IMR-90 (cell line): ENCODE results near the gene MEF2D. TPM values are rescaled to one million over a fixed set of nuclear protein-coding genes. Genes with fewer than 3 reads are reported as not detected.

Source experiments
- ATAC-seq: fragments of 200-7000 bp; cut with Tn5 transposase; 2 replicates; pipeline ENCODE4 v1.9.1; 2020; ENCODE audit warnings: low read depth, mild to moderate bottlenecking, moderate library complexity
- BruUV-seq: library from RNA; stranded (reverse); fragments of 400-500 nt; replicated peaks from 2 replicates; lab custom pipeline; 2021; lab: Mats Ljungman, UMichigan
- CTCF ChIA-PET: fragments of 300-600 bp; formaldehyde crosslinking; extraction: SDS; loops from one replicate; lab custom pipeline; 2021; ENCODE audit warnings: antibody characterized with exemption; lab: Yijun Ruan, JAX
- POLR2A ChIA-PET: fragments of 300-600 bp; sonication (Branson Sonifier 250); formaldehyde crosslinking; loops from one replicate; lab custom pipeline; 2022; ENCODE audit warnings: antibody characterized with exemption; ENCODE audit not compliant: unreplicated experiment; lab: Charles Lee
- DNase-seq: peaks from one replicate; pipeline ENCODE4 v3.0.0; 2013
- H2AFZ ChIP-seq: replicated peaks from 2 replicates; pipeline ENCODE3; 2013; ENCODE audit warnings: low read length, mild to moderate bottlenecking; ENCODE audit not compliant: poor library complexity
- H2AK5ac ChIP-seq: 2 replicates; pipeline ENCODE4 v1.6.1; 2013; ENCODE audit warnings: low read depth, low read length, inconsistent platforms
- H2AK9ac ChIP-seq: replicated peaks from 2 replicates; pipeline ENCODE3; 2013; ENCODE audit warnings: mild to moderate bottlenecking, low read depth, low read length, moderate library complexity; ENCODE audit not compliant: poor library complexity
- H2BK120ac ChIP-seq: 2 replicates; pipeline ENCODE4 v1.6.1; 2013; ENCODE audit warnings: low read depth, low read length, inconsistent platforms
- H2BK15ac ChIP-seq: 3 replicates; pipeline ENCODE4 v1.6.1; 2013; ENCODE audit warnings: low read depth, low read length, inconsistent platforms
- H2BK20ac ChIP-seq: 2 replicates; pipeline ENCODE4 v1.6.1; 2013; ENCODE audit warnings: low read depth, mild to moderate bottlenecking, inconsistent platforms, low read length, moderate library complexity
- H2BK5ac ChIP-seq: 2 replicates; pipeline ENCODE4 v1.6.1; 2013; ENCODE audit warnings: mild to moderate bottlenecking, low read depth, low read length, inconsistent platforms; ENCODE audit not compliant: poor library complexity, severe bottlenecking
- H3K14ac ChIP-seq: replicated peaks from 2 replicates; pipeline ENCODE4 v1.6.1; 2013; ENCODE audit warnings: low read depth, low read length, inconsistent platforms
- H3K18ac ChIP-seq: 2 replicates; pipeline ENCODE4 v1.6.1; 2013; ENCODE audit warnings: low read depth, low read length, control low read depth
- H3K23ac ChIP-seq: 2 replicates; pipeline ENCODE4 v1.6.1; 2013; ENCODE audit warnings: low read depth, low read length, inconsistent platforms
- H3K27ac ChIP-seq: 2 replicates; pipeline ENCODE4 v1.5.1; 2013; ENCODE audit warnings: mild to moderate bottlenecking, control low read depth, low read length; ENCODE audit not compliant: insufficient read depth
- H3K27me3 ChIP-seq: 2 replicates; pipeline ENCODE4 v1.6.1; 2013; ENCODE audit warnings: low read length; ENCODE audit not compliant: control insufficient read depth, insufficient read depth
- H3K36me3 ChIP-seq: 2 replicates; pipeline ENCODE4 v1.6.1; 2013; ENCODE audit warnings: low read length, mixed read lengths; ENCODE audit not compliant: control insufficient read depth, insufficient read depth
- H3K4ac ChIP-seq: 2 replicates; pipeline ENCODE4 v1.6.1; 2013; ENCODE audit warnings: low read depth, low read length, inconsistent platforms
- H3K4me1 ChIP-seq: 2 replicates; pipeline ENCODE4 v1.6.1; 2013; ENCODE audit warnings: low read length, mixed read lengths; ENCODE audit not compliant: control insufficient read depth, insufficient read depth
- H3K4me2 ChIP-seq: 2 replicates; pipeline ENCODE4 v1.6.1; 2013; ENCODE audit warnings: low read depth, mild to moderate bottlenecking, control low read depth, low read length, moderate library complexity
- H3K4me3 ChIP-seq: 2 replicates; pipeline ENCODE4 v1.5.1; 2013; ENCODE audit warnings: low read depth, mild to moderate bottlenecking, control low read depth, low read length, moderate library complexity; ENCODE audit not compliant: insufficient read depth
- H3K56ac ChIP-seq: 2 replicates; pipeline ENCODE4 v1.6.1; 2013; ENCODE audit warnings: low read length, inconsistent platforms; ENCODE audit not compliant: insufficient read depth; ENCODE audit errors: extremely low read depth
- H3K79me1 ChIP-seq, 2 experiments: 2 replicates each; pipeline ENCODE4 v1.6.1; 2013; ENCODE audit warnings: low read length in 2 of 2, inconsistent platforms in 1 of 2, low read depth in 1 of 2
- H3K9ac ChIP-seq: 2 replicates; pipeline ENCODE4 v1.6.1; 2013; ENCODE audit warnings: low read depth, low read length, control low read depth
- H3K9me1 ChIP-seq: 2 replicates; pipeline ENCODE4 v1.6.1; 2013; ENCODE audit warnings: low read length, inconsistent platforms; ENCODE audit not compliant: insufficient read depth
- H3K9me3 ChIP-seq: 2 replicates; pipeline ENCODE4 v1.6.1; 2013; ENCODE audit warnings: low read length; ENCODE audit not compliant: control insufficient read depth, insufficient read depth
- H4K20me1 ChIP-seq: 2 replicates; pipeline ENCODE4 v1.6.1; 2013; ENCODE audit warnings: low read length, inconsistent platforms; ENCODE audit not compliant: insufficient read depth
- H4K5ac ChIP-seq: 2 replicates; pipeline ENCODE4 v1.6.1; 2013; ENCODE audit warnings: mild to moderate bottlenecking, low read depth, low read length, control low read depth
- H4K8ac ChIP-seq, 2 experiments: 2 replicates each; pipeline ENCODE4 v1.6.1; 2013; ENCODE audit warnings: low read depth in 2 of 2, low read length in 2 of 2, control low read depth in 1 of 2, inconsistent platforms in 1 of 2
- H4K91ac ChIP-seq: 2 replicates; pipeline ENCODE4 v1.6.1; 2013; ENCODE audit warnings: low read depth, low read length, inconsistent platforms; ENCODE audit not compliant: insufficient read depth
- BHLHE40 ChIP-seq: fragments of 150-350 bp; IDR thresholded peaks from 2 replicates; pipeline ENCODE4 v1.6.1; 2016; ENCODE audit warnings: mild to moderate bottlenecking, low read depth, low read length
- MAFK ChIP-seq: IDR thresholded peaks from 2 replicates; pipeline ENCODE4 v1.6.1; 2012; ENCODE audit warnings: low read depth, low read length, improper control_type of control experiment
- MXI1 ChIP-seq: IDR thresholded peaks from 2 replicates; pipeline ENCODE4 v1.6.1; 2012; ENCODE audit warnings: low read depth, mild to moderate bottlenecking, low read length, moderate library complexity, borderline replicate concordance
- POLR2A ChIP-seq: IDR thresholded peaks from 2 replicates; pipeline ENCODE4 v1.6.1; 2012; ENCODE audit warnings: mild to moderate bottlenecking, low read depth, low read length
- WGBS, 2 experiments: methylation state at CpG; one replicate each; pipeline versions ENCODE4 v1.1.5 to v1.1.7; 2013; ENCODE audit warnings: missing lambda C conversion rate in 2 of 2; ENCODE audit not compliant: insufficient read length in 1 of 2; ENCODE audit errors: extremely low coverage in 2 of 2; 5-methylcytosine and 5-hydroxymethylcytosine counted together
- dilution Hi-C: fragments of 300-500 bp; cut with HindIII; formaldehyde crosslinking; loops from one replicate; pipeline ENCODE4 v1.14.3; 2018; ENCODE audit warnings: low sequenced_read_pairs; ENCODE audit not compliant: unreplicated experiment
- in situ Hi-C: fragments of 300-500 bp; cut with MboI; formaldehyde crosslinking; loops from 3 replicates; pipeline ENCODE4 v1.14.3; 2019; ENCODE audit warnings: low sequenced_read_pairs, inconsistent platforms, mixed read lengths
- intact Hi-C: fragments of 100-400 bp; cut with micrococcal nuclease; formaldehyde crosslinking; loops from 2 replicates; pipeline ENCODE4 v1.10.0; 2022
- polyA plus RNA-seq, 3 experiments: library from polyadenylated mRNA; depleted of rRNA; stranded (reverse); fragments of >200 nt; gene quantifications; 2 replicates each; pipeline ENCODE4 v1.2.3, GENCODE V29; 2012; ENCODE audit warnings: low replicate concordance in 1 of 3
- total RNA-seq: library from RNA; depleted of rRNA; stranded (reverse); fragments of >200 nt; gene quantifications from 2 replicates; pipeline ENCODE4 v1.2.3, GENCODE V29; 2012
- TF ChIP-seq, protein P1 (sequence below): conservative IDR thresholded peaks from 2 replicates; pipeline ENCODE4 v1.5.1; 2012; ENCODE audit warnings: mild to moderate bottlenecking, low read depth, low read length, improper control_type of control experiment

MEF2D gene
- total and polyA plus RNA-seq, 2 of the 4 experiments (the other 2 are of a cell fraction): 2.9 to 20.0 TPM

DNA sequence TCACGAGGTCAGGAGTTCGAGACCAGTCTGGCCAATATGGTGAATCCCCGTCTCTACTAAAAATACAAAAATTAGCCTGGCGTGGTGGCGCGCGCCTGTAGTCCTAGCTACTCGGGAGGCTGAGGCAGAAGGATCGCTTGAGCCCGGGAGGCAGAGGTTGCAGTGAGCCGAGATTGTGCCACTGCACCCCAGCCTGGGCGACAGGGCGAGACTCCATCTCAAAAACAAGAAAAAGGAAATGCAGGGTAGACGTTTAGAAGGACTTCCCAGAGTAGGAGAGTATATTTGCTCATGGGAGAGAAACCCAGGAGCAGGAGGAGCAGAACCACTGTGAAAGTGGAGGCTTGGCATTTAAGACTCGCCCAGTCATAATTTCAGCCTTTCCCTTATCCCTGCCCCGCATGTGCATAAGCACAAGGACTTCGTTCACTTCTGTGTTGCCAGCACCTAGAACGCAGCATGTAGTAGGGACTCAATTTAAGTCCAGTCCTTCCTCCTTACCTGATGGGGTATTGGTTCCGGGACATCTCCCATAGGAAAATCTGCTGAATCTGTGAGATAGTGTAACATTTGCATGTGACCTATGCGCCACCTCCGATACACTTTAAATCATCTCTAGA lies 5.2 kb upstream of the MEF2D start:
- no peak for DNase-seq
- Histone ChIP-seq H3K18ac (peak overlapping the region; percentile 44; the same call in 1 of the 2 replicates), H3K27me3 (no peaks in the 10 kb centered on the region), H4K20me1 (no peaks in the 10 kb centered on the region), H3K36me3 (no peaks in the 10 kb centered on the region), H3K27ac (peak overlapping the region; percentile 50), H3K4me2 (no peak overlapping the region), H3K9me3 (no peaks in the 10 kb centered on the region), H3K4me3 (no peak overlapping the region), H3K9ac (no peak overlapping the region), H3K56ac (no peak overlapping the region), H3K23ac (peak overlapping the region; percentile 31; the same call in 1 of the 2 replicates), H2BK120ac (peak overlapping the region; percentile 85), H3K4me1 (peaks cover 52% of the 10 kb centered on the region), H2AK9ac (peak overlapping the region; percentile 63), H4K8ac (peak overlapping the region; percentile 38 to 92), H2BK20ac (peak overlapping the region; percentile 81; the same call in 1 of the 2 replicates), H2BK5ac (peak overlapping the region; percentile 100), H4K91ac (peak overlapping the region; percentile 98), H4K5ac (peak overlapping the region; percentile 52), H3K9me1 (peaks cover 46% of the 10 kb centered on the region), H2BK15ac (peak overlapping the region; percentile 82; the same call in 2 of the 3 replicates), H2AFZ (peak overlapping the region; percentile 99), H2AK5ac (peak overlapping the region; percentile 100), H3K14ac (peak overlapping the region; percentile 44; the same call in 1 of the 2 replicates), H3K4ac (peak overlapping the region; percentile 86), H3K79me1 (peaks cover 9 to 42% of the 10 kb centered on the region in 2 experiments; a peak in 3 of 4 replicates)
- 89% methylated on average over 9 of the region's 21 CpGs; no CpG with 5 or more reads in 1 of the 2 experiments for WGBS, 2 experiments
- POLR2A ChIA-PET: no interaction called here
- in situ Hi-C loops: no loop called here
- BruUV-seq: no TSS peak
- intact Hi-C loops: loop anchor here (10.0 kb wide), 1 partner anchor 219 kb away; the partner anchor contains the start of genes ISG20L2 and METTL25B
- dilution Hi-C loops: no loop called here
- no peak for ATAC-seq
- TF ChIP-seq, protein P1, sequence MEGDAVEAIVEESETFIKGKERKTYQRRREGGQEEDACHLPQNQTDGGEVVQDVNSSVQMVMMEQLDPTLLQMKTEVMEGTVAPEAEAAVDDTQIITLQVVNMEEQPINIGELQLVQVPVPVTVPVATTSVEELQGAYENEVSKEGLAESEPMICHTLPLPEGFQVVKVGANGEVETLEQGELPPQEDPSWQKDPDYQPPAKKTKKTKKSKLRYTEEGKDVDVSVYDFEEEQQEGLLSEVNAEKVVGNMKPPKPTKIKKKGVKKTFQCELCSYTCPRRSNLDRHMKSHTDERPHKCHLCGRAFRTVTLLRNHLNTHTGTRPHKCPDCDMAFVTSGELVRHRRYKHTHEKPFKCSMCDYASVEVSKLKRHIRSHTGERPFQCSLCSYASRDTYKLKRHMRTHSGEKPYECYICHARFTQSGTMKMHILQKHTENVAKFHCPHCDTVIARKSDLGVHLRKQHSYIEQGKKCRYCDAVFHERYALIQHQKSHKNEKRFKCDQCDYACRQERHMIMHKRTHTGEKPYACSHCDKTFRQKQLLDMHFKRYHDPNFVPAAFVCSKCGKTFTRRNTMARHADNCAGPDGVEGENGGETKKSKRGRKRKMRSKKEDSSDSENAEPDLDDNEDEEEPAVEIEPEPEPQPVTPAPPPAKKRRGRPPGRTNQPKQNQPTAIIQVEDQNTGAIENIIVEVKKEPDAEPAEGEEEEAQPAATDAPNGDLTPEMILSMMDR: no peak
- TF ChIP-seq BHLHE40 (no peak), MXI1 (no peak), POLR2A (peak; percentile 31), MAFK (no peak)
- CTCF ChIA-PET: interaction anchor here (1.7 kb wide), 1 partner anchor 10 kb away, joined by 6 read pairs; no protein-coding TSS in a partner anchor
